ENCODE results near the gene SEMA3G. TPM values are rescaled to one million over a fixed set of nuclear protein-coding genes. Genes with fewer than 3 reads are reported as not detected.

Gene SEMA3G
- polyA plus RNA-seq, 4 donors, result 0.67 to 30.4 (median 1.7) TPM

GRCh38 chr3:52456800-52457183 lies 11.9 kb upstream of the SEMA3G start:
- Histone ChIP-seq H3K4me3 (ENCODE audit: low read depth in 1 of 3, low read length in 3 of 3) (peak overlapping the region in 1 of 3 donors; percentile 97), H3K27me3 (ENCODE audit: control insufficient read depth in 3 of 3, insufficient read depth in 3 of 3, low read length in 3 of 3) (no peaks in the 10 kb centered on the region), H3K36me3 (ENCODE audit: control insufficient read depth in 3 of 3, insufficient read depth in 2 of 3, low read depth in 1 of 3, low read length in 3 of 3) (peaks cover 0 to 38% (median 8%) of the 10 kb centered on the region in 3 donors), H3K27ac (ENCODE audit: low read depth in 1 of 3, low read length in 2 of 3) (no peak overlapping the region), H3K4me1 (ENCODE audit: control insufficient read depth in 3 of 3, insufficient read depth in 2 of 3, low read depth in 1 of 3, low read length in 2 of 3) (peaks cover 3 to 33% (median 4%) of the 10 kb centered on the region in 3 donors), H3K9me3 (ENCODE audit: control insufficient read depth in 2 of 2, insufficient read depth in 1 of 2, low read depth in 1 of 2, low read length in 1 of 2) (no peaks in the 10 kb centered on the region)
- WGBS, 3 donors, result 80 to 88% (median 84%) methylated on average over 5 of the region's 5 CpGs
- FAIRE-seq (no peak), DNase-seq (no peak)

GRCh38 chr3:52456169-52456799 lies 11.4 kb upstream of the SEMA3G start:
- 21 to 53% (median 40%) methylated on average over 13 of the region's 13 CpGs for WGBS, 3 donors
- DNase-seq, result peak in 1 of 2 donors; percentile 45
- Histone ChIP-seq H3K4me3 (ENCODE audit: low read depth in 1 of 3, low read length in 3 of 3) (peak overlapping the region; percentile 82 to 97 (median 87)), H3K27me3 (ENCODE audit: control insufficient read depth in 3 of 3, insufficient read depth in 3 of 3, low read length in 3 of 3) (no peaks in the 10 kb centered on the region), H3K36me3 (ENCODE audit: control insufficient read depth in 3 of 3, insufficient read depth in 2 of 3, low read depth in 1 of 3, low read length in 3 of 3) (peaks cover 0 to 35% (median 8%) of the 10 kb centered on the region in 3 donors), H3K9me3 (ENCODE audit: control insufficient read depth in 2 of 2, insufficient read depth in 1 of 2, low read depth in 1 of 2, low read length in 1 of 2) (no peaks in the 10 kb centered on the region), H3K27ac (ENCODE audit: low read depth in 1 of 3, low read length in 2 of 3) (peak overlapping the region; percentile 45 to 86 (median 79)), H3K4me1 (ENCODE audit: control insufficient read depth in 3 of 3, insufficient read depth in 2 of 3, low read depth in 1 of 3, low read length in 2 of 3) (peaks cover 3 to 33% (median 4%) of the 10 kb centered on the region in 3 donors)
- no peak for FAIRE-seq

GRCh38 chr3:52455283-52456168 lies 10.6 kb upstream of the SEMA3G start, which contains the start of gene NISCH:
TSS of gene NISCH (plus strand) at chr3:52455604. CDS start at chr3:52455642, 38 bp downstream.
- H3K9me3 ChIP-seq (ENCODE audit: control insufficient read depth in 2 of 2, insufficient read depth in 1 of 2, low read depth in 1 of 2, low read length in 1 of 2), result no peaks in the 10 kb centered on the region
- peak; percentile 84 to 94 for DNase-seq
- H3K4me1 ChIP-seq (ENCODE audit: control insufficient read depth in 3 of 3, insufficient read depth in 2 of 3, low read depth in 1 of 3, low read length in 2 of 3), result peaks cover 3 to 33% (median 4%) of the 10 kb centered on the region in 3 donors
- peak within 1 kb of the TSS; percentile 79 to 92 (median 85) for H3K27ac ChIP-seq (ENCODE audit: low read depth in 1 of 3, low read length in 2 of 3)
- 1% methylated on average over 59 to 86 of the region's 86 CpGs for WGBS, 3 donors
- peak within 1 kb of the TSS; percentile 82 to 97 (median 87) for H3K4me3 ChIP-seq (ENCODE audit: low read depth in 1 of 3, low read length in 3 of 3)
- H3K36me3 ChIP-seq (ENCODE audit: control insufficient read depth in 3 of 3, insufficient read depth in 2 of 3, low read depth in 1 of 3, low read length in 3 of 3), result peaks cover 0 to 28% (median 8%) of the 10 kb centered on the region in 3 donors
- no peaks in the 10 kb centered on the region for H3K27me3 ChIP-seq (ENCODE audit: control insufficient read depth in 3 of 3, insufficient read depth in 3 of 3, low read length in 3 of 3)
- no peak for FAIRE-seq

GRCh38 chr3:52454938-52455282 lies 10.0 kb upstream of the SEMA3G start:
- Histone ChIP-seq H3K4me3 (ENCODE audit: low read depth in 1 of 3, low read length in 3 of 3) (peak overlapping the region; percentile 82 to 97 (median 87)), H3K36me3 (ENCODE audit: control insufficient read depth in 3 of 3, insufficient read depth in 2 of 3, low read depth in 1 of 3, low read length in 3 of 3) (peaks cover 0 to 22% (median 8%) of the 10 kb centered on the region in 3 donors), H3K9me3 (ENCODE audit: control insufficient read depth in 2 of 2, insufficient read depth in 1 of 2, low read depth in 1 of 2, low read length in 1 of 2) (no peaks in the 10 kb centered on the region), H3K27me3 (ENCODE audit: control insufficient read depth in 3 of 3, insufficient read depth in 3 of 3, low read length in 3 of 3) (no peaks in the 10 kb centered on the region), H3K4me1 (ENCODE audit: control insufficient read depth in 3 of 3, insufficient read depth in 2 of 3, low read depth in 1 of 3, low read length in 2 of 3) (peaks cover 3 to 33% (median 4%) of the 10 kb centered on the region in 3 donors), H3K27ac (ENCODE audit: low read depth in 1 of 3, low read length in 2 of 3) (peak overlapping the region; percentile 66 to 92 (median 73))
- WGBS, 3 donors, result 8 to 32% (median 17%) methylated on average over 11 of the region's 11 CpGs
- DNase-seq (no peak), FAIRE-seq (no peak)

GRCh38 chr3:52454250-52454937 lies 9.5 kb upstream of the SEMA3G start:
- Histone ChIP-seq H3K36me3 (ENCODE audit: control insufficient read depth in 3 of 3, insufficient read depth in 2 of 3, low read depth in 1 of 3, low read length in 3 of 3) (peaks cover 0 to 17% (median 8%) of the 10 kb centered on the region in 3 donors), H3K27ac (ENCODE audit: low read depth in 1 of 3, low read length in 2 of 3) (peak overlapping the region in 2 of 3 donors; percentile 66 to 92), H3K4me3 (ENCODE audit: low read depth in 1 of 3, low read length in 3 of 3) (peak overlapping the region in 2 of 3 donors; percentile 87 to 97), H3K27me3 (ENCODE audit: control insufficient read depth in 3 of 3, insufficient read depth in 3 of 3, low read length in 3 of 3) (no peaks in the 10 kb centered on the region), H3K9me3 (ENCODE audit: control insufficient read depth in 2 of 2, insufficient read depth in 1 of 2, low read depth in 1 of 2, low read length in 1 of 2) (no peaks in the 10 kb centered on the region), H3K4me1 (ENCODE audit: control insufficient read depth in 3 of 3, insufficient read depth in 2 of 3, low read depth in 1 of 3, low read length in 2 of 3) (peaks cover 3 to 33% (median 4%) of the 10 kb centered on the region in 3 donors)
- FAIRE-seq (no peak), DNase-seq (no peak)
- WGBS, 3 donors, result 26 to 54% (median 46%) methylated on average over 8 of the region's 8 CpGs

- Histone ChIP-seq H3K27ac (ENCODE audit: low read depth in 1 of 3, low read length in 2 of 3) (peak within 1 kb of the TSS; percentile 66 to 92 (median 73)), H3K9me3 (ENCODE audit: control insufficient read depth in 2 of 2, insufficient read depth in 1 of 2, low read depth in 1 of 2, low read length in 1 of 2) (no peaks in the 10 kb centered on the region), H3K4me3 (ENCODE audit: low read depth in 1 of 3, low read length in 3 of 3) (peak within 1 kb of the TSS in 2 of 3 donors; percentile 87 to 97), H3K4me1 (ENCODE audit: control insufficient read depth in 3 of 3, insufficient read depth in 2 of 3, low read depth in 1 of 3, low read length in 2 of 3) (peaks cover 3 to 33% (median 4%) of the 10 kb centered on the region in 3 donors), H3K36me3 (ENCODE audit: control insufficient read depth in 3 of 3, insufficient read depth in 2 of 3, low read depth in 1 of 3, low read length in 3 of 3) (peaks cover 0 to 10% (median 3%) of the 10 kb centered on the region in 3 donors), H3K27me3 (ENCODE audit: control insufficient read depth in 3 of 3, insufficient read depth in 3 of 3, low read length in 3 of 3) (no peaks in the 10 kb centered on the region)
- DNase-seq (peak in 1 of 2 donors; percentile 37), FAIRE-seq (no peak)
- 58 to 68% (median 60%) methylated on average over 15 to 16 of the region's 16 CpGs for WGBS, 3 donors
Measured at GRCh38 chr3:52453496-52454249, 8.8 kb upstream of the SEMA3G start, which contains the start of gene TNNC1. TSS of gene TNNC1 (minus strand) at chr3:52454041. CDS start at chr3:52454015, 26 bp downstream.

GRCh38 chr3:52452570-52453221 lies 7.8 kb upstream of the SEMA3G start:
- no peak overlapping the region for H3K4me3 ChIP-seq (ENCODE audit: low read depth in 1 of 3, low read length in 3 of 3)
- peaks cover 0 to 4% (median under 1%) of the 10 kb centered on the region in 3 donors for H3K36me3 ChIP-seq (ENCODE audit: control insufficient read depth in 3 of 3, insufficient read depth in 2 of 3, low read depth in 1 of 3, low read length in 3 of 3)
- no peak for FAIRE-seq
- no peaks in the 10 kb centered on the region for H3K9me3 ChIP-seq (ENCODE audit: control insufficient read depth in 2 of 2, insufficient read depth in 1 of 2, low read depth in 1 of 2, low read length in 1 of 2)
- DNase-seq, result no peak
- no peaks in the 10 kb centered on the region for H3K27me3 ChIP-seq (ENCODE audit: control insufficient read depth in 3 of 3, insufficient read depth in 3 of 3, low read length in 3 of 3)
- peaks cover 3 to 33% (median 4%) of the 10 kb centered on the region in 3 donors for H3K4me1 ChIP-seq (ENCODE audit: control insufficient read depth in 3 of 3, insufficient read depth in 2 of 3, low read depth in 1 of 3, low read length in 2 of 3)
- no peak overlapping the region for H3K27ac ChIP-seq (ENCODE audit: low read depth in 1 of 3, low read length in 2 of 3)
- WGBS, 3 donors, result 48 to 76% (median 67%) methylated on average over 11 of the region's 11 CpGs
